HEK293 (cell line): ENCODE results near the gene ZNF574.

ENCODE experiments used
- CTCF ChIA-PET: fragments of 350-600 bp; formaldehyde crosslinking; extraction: SDS; loops from one replicate; lab custom pipeline; 2021; ENCODE audit warnings: antibody characterized with exemption; lab: Yijun Ruan, JAX
- POLR2A ChIA-PET: fragments of 300-600 bp; formaldehyde crosslinking; extraction: SDS; loops from one replicate; lab custom pipeline; 2020; ENCODE audit warnings: antibody characterized with exemption, inconsistent platforms; lab: Yijun Ruan, JAX
- H3K27ac ChIP-seq: fragments of 200-500 bp; sonication (Bioruptor generic); 2 replicates; pipeline ENCODE4 v1.5.1; 2014; ENCODE audit warnings: low read depth, low read length, control low read depth, inconsistent platforms; ENCODE audit errors: extremely low read depth
- H3K36me3 ChIP-seq, 2 experiments: fragments of 200-500 bp in 1 of 2; sonication (Bioruptor generic) in 1 of 2; 1 replicate in 1 of 2; 2 replicates in 1 of 2; pipeline ENCODE4 v1.5.1; 2014 to 2017; ENCODE audit warnings: inconsistent platforms in 2 of 2, low read length in 2 of 2; ENCODE audit not compliant: control insufficient read depth in 2 of 2, insufficient read depth in 1 of 2
- H3K4me1 ChIP-seq: fragments of 200-500 bp; sonication (Bioruptor generic); 2 replicates; pipeline ENCODE4 v1.5.1; 2014; ENCODE audit warnings: mild to moderate bottlenecking, low read length, inconsistent platforms; ENCODE audit not compliant: control insufficient read depth, insufficient read depth
- H3K4me3 ChIP-seq: 2 replicates; pipeline ENCODE4 v1.5.1; 2011; ENCODE audit warnings: low read depth, mild to moderate bottlenecking, control low read depth, low read length, moderate library complexity
- H3K9me3 ChIP-seq: fragments of 200-500 bp; sonication (Bioruptor generic); 2 replicates; pipeline ENCODE4 v1.5.1; 2014; ENCODE audit warnings: low read depth, low read length, inconsistent platforms; ENCODE audit not compliant: control insufficient read depth, insufficient read depth
- BCL11B ChIP-seq: fragments of 450-650 bp; formaldehyde crosslinking; IDR thresholded peaks from 2 replicates; pipeline ENCODE4 v1.5.1; 2016; ENCODE audit warnings: low read depth, missing biosample characterization, missing genetic modification characterization
- FEZF1 ChIP-seq: fragments of 450-650 bp; formaldehyde crosslinking; IDR thresholded peaks from 2 replicates; pipeline ENCODE4 v1.5.1; 2016; ENCODE audit warnings: missing biosample characterization, missing genetic modification characterization
- GLI4 ChIP-seq: fragments of 450-650 bp; formaldehyde crosslinking; IDR thresholded peaks from 2 replicates; pipeline ENCODE4 v1.5.1; 2016; ENCODE audit warnings: missing biosample characterization, missing genetic modification characterization
- PRDM1 ChIP-seq: fragments of 450-650 bp; formaldehyde crosslinking; IDR thresholded peaks from 2 replicates; pipeline ENCODE4; 2016; ENCODE audit warnings: missing biosample characterization, missing genetic modification characterization
- PRDM10 ChIP-seq: fragments of 450-650 bp; formaldehyde crosslinking; IDR thresholded peaks from 2 replicates; pipeline ENCODE4 v1.5.1; 2016; ENCODE audit warnings: missing biosample characterization, missing genetic modification characterization
- SP2 ChIP-seq: fragments of 450-650 bp; formaldehyde crosslinking; IDR thresholded peaks from 2 replicates; pipeline ENCODE4 v1.5.1; 2016; ENCODE audit warnings: missing biosample characterization, missing genetic modification characterization
- WT1 ChIP-seq: fragments of 450-650 bp; formaldehyde crosslinking; IDR thresholded peaks from 2 replicates; pipeline ENCODE4 v1.5.1; 2016; ENCODE audit warnings: missing biosample characterization, missing genetic modification characterization
- YY2 ChIP-seq: fragments of 450-650 bp; formaldehyde crosslinking; IDR thresholded peaks from 2 replicates; pipeline ENCODE4 v1.5.1; 2016; ENCODE audit warnings: missing biosample characterization, missing genetic modification characterization
- ZNF16 ChIP-seq: fragments of 450-650 bp; formaldehyde crosslinking; IDR thresholded peaks from 2 replicates; pipeline ENCODE4 v1.5.1; 2016; ENCODE audit warnings: low read depth, missing biosample characterization, missing genetic modification characterization
- ZNF169 ChIP-seq: fragments of 450-650 bp; formaldehyde crosslinking; IDR thresholded peaks from 2 replicates; pipeline ENCODE4 v1.5.1; 2016; ENCODE audit warnings: missing biosample characterization, missing genetic modification characterization
- ZNF18 ChIP-seq: fragments of 450-650 bp; formaldehyde crosslinking; IDR thresholded peaks from 2 replicates; pipeline ENCODE4 v1.5.1; 2016; ENCODE audit warnings: missing biosample characterization, missing genetic modification characterization
- ZNF274 ChIP-seq, 2 experiments: fragments of 200-500 bp in 1 of 2; fragments of 450-650 bp in 1 of 2; sonication (Bioruptor generic) in 1 of 2; formaldehyde crosslinking in 1 of 2; IDR thresholded peaks; 2 replicates each; pipeline versions ENCODE4 v1.5.1 to v1.6.1; 2014 to 2016; ENCODE audit warnings: borderline replicate concordance in 1 of 2, inconsistent platforms in 1 of 2, low read length in 1 of 2, missing biosample characterization in 1 of 2, missing genetic modification characterization in 1 of 2
- ZNF292 ChIP-seq: fragments of 450-650 bp; formaldehyde crosslinking; IDR thresholded peaks from 2 replicates; pipeline ENCODE4 v1.5.1; 2016; ENCODE audit warnings: low read depth, missing biosample characterization, missing genetic modification characterization, borderline replicate concordance
- ZNF394 ChIP-seq: fragments of 450-650 bp; formaldehyde crosslinking; IDR thresholded peaks from 2 replicates; pipeline ENCODE4 v1.5.1; 2016; ENCODE audit warnings: missing biosample characterization, missing genetic modification characterization, mild to moderate bottlenecking, moderate library complexity, borderline replicate concordance
- ZNF473 ChIP-seq: fragments of 450-650 bp; formaldehyde crosslinking; IDR thresholded peaks from 2 replicates; pipeline ENCODE4 v1.5.1; 2017; ENCODE audit warnings: missing biosample characterization, missing genetic modification characterization
- ZNF530 ChIP-seq: fragments of 450-650 bp; formaldehyde crosslinking; IDR thresholded peaks from 2 replicates; pipeline ENCODE4 v1.5.1; 2016; ENCODE audit warnings: low read depth, missing biosample characterization, missing genetic modification characterization
- ZNF548 ChIP-seq: fragments of 450-650 bp; formaldehyde crosslinking; IDR thresholded peaks from 2 replicates; pipeline ENCODE4 v1.5.1; 2016; ENCODE audit warnings: missing biosample characterization, missing genetic modification characterization
- ZNF624 ChIP-seq: fragments of 450-650 bp; formaldehyde crosslinking; IDR thresholded peaks from 2 replicates; pipeline ENCODE4 v1.5.1; 2017; ENCODE audit warnings: missing biosample characterization, missing genetic modification characterization
- ZNF768 ChIP-seq: fragments of 450-650 bp; formaldehyde crosslinking; IDR thresholded peaks from 2 replicates; pipeline ENCODE4 v1.5.1; 2018; ENCODE audit warnings: missing biosample characterization, mild to moderate bottlenecking, missing genetic modification characterization
- TF ChIP-seq, protein P1 (sequence below): fragments of 450-650 bp; formaldehyde crosslinking; IDR thresholded peaks from 2 replicates; pipeline ENCODE4 v1.5.1; 2016; ENCODE audit warnings: missing biosample characterization, missing genetic modification characterization
- TF ChIP-seq, protein P2 (sequence below): fragments of 450-650 bp; formaldehyde crosslinking; IDR thresholded peaks from 2 replicates; pipeline ENCODE4 v1.5.1; 2016; ENCODE audit warnings: missing biosample characterization, missing genetic modification characterization

Gene ZNF574

GRCh38 chr19:42034640-42035391 is 41.1 kb upstream of the ZNF574 start (continued):
- TF ChIP-seq PRDM1 (tag by site-specific recombination) (peak; percentile 78), YY2 (peak; percentile 48; the same call in 1 of the 2 replicates)

- H3K9me3 ChIP-seq = 0 out of 2 replicates have a peak, but pooled peaks cover 2% of the 10 kb centered on the region
- no peak for TF ChIP-seq ZNF530 (tag by site-specific recombination)
- no peak for TF ChIP-seq FEZF1 (tag by site-specific recombination)
- TF ChIP-seq GLI4 (tag by site-specific recombination) = no peak
- TF ChIP-seq ZNF624 (tag by site-specific recombination) = no peak
- TF ChIP-seq PRDM10 = no peak
- TF ChIP-seq, protein P1, sequence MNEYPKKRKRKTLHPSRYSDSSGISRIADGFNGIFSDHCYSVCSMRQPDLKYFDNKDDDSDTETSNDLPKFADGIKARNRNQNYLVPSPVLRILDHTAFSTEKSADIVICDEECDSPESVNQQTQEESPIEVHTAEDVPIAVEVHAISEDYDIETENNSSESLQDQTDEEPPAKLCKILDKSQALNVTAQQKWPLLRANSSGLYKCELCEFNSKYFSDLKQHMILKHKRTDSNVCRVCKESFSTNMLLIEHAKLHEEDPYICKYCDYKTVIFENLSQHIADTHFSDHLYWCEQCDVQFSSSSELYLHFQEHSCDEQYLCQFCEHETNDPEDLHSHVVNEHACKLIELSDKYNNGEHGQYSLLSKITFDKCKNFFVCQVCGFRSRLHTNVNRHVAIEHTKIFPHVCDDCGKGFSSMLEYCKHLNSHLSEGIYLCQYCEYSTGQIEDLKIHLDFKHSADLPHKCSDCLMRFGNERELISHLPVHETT (tag by site-specific recombination) = no peak
- TF ChIP-seq ZNF473 (tag by site-specific recombination) = no peak
- no peak for TF ChIP-seq ZNF274 (IDR thresholded peaks at IDR 0.05; ENCODE audit: low read length)
- TF ChIP-seq ZNF274 (tag by site-specific recombination; IDR thresholded peaks at IDR 0.05; ENCODE audit: borderline replicate concordance) = no peak
- TF ChIP-seq BCL11B = no peak
- no peak for TF ChIP-seq SP2
- TF ChIP-seq WT1 (tag by site-specific recombination) = no peak
- TF ChIP-seq, protein P2, sequence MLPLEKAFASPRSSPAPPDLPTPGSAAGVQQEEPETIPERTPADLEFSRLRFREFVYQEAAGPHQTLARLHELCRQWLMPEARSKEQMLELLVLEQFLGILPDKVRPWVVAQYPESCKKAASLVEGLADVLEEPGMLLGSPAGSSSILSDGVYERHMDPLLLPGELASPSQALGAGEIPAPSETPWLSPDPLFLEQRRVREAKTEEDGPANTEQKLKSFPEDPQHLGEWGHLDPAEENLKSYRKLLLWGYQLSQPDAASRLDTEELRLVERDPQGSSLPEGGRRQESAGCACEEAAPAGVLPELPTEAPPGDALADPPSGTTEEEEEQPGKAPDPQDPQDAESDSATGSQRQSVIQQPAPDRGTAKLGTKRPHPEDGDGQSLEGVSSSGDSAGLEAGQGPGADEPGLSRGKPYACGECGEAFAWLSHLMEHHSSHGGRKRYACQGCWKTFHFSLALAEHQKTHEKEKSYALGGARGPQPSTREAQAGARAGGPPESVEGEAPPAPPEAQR (tag by site-specific recombination) = no peak
- no peak for TF ChIP-seq ZNF768 (tag by site-specific recombination)
- TF ChIP-seq ZNF292 (tag by site-specific recombination) = no peak
- no peak for TF ChIP-seq ZNF394
- no peak for TF ChIP-seq ZNF548
- TF ChIP-seq ZNF18 (tag by site-specific recombination) = no peak
- TF ChIP-seq ZNF169 (tag by site-specific recombination) = no peak
- no peak for TF ChIP-seq ZNF16 (tag by site-specific recombination)
- POLR2A ChIA-PET = interaction anchor here (1.1 kb wide), 1 partner anchor 10 kb away, joined by 3 read pairs; no protein-coding TSS in a partner anchor
- no peaks in the 10 kb centered on the region; a peak in 1 of 3 replicates for H3K36me3 ChIP-seq
- CTCF ChIA-PET = interaction anchor here (0.5 to 2.8 kb wide), 3 partner anchors 9 to 403 kb away, joined by 3 to 31 read pairs (median 4); no protein-coding TSS in a partner anchor
- peaks cover 18% of the 10 kb centered on the region for H3K4me1 ChIP-seq
- no peak overlapping the region for H3K4me3 ChIP-seq
- no peak overlapping the region for H3K27ac ChIP-seq
Observed at GRCh38 chr19:42037649-42038048, 38.3 kb upstream of the ZNF574 start.
